ENCODE data around the gene STK32C. TPM values are rescaled to one million over a fixed set of nuclear protein-coding genes. Genes with fewer than 3 reads are reported as not detected.

STK32C gene
- total and polyA plus RNA-seq, 2 of the 4 experiments (the other 2 are of a cell fraction) = 5.0 to 8.3 TPM

DNA sequence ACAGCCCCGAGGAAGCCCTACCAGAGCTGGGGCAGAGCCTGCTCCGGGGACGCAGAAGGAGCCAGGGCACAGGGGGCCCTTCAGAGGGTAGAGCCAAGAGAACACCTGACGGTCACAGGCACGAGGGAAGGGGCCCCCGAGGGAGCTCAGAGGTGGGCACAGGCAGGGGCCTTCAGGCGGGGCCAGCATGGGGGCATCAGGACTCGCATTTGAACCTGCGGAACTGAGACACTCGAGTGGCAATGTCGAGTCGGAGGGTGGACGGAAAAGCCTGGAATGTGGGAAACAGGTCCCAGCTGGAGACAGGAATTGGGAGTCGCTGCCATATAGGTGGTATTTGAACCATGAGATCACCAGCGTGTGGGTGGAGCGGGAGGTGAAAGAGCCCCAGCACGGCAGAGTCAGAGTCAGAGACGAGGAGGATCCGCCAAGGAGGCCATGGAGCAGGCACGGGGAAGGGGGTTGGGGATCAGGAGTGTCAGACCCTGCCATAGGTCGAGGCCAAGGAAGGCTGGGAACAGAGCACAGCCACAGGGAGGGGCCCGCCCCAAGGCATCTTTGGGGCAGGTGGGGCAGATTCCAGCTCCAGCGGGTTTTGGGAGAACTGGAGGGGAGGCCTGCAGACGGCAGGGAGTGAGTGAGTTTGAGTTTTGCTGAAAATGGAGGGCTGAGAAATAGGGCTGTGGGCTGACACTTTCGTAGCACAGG lies 13.8 kb downstream of the STK32C start:
- H2BK5ac ChIP-seq (ENCODE audit: low read depth, low read length, poor library complexity, severe bottlenecking) = no peak overlapping the region
- no peak overlapping the region for H4K5ac ChIP-seq (ENCODE audit: low read depth, low read length)
- ChIA-PET POLR2A (ENCODE audit: unreplicated experiment) (no interaction called here), CTCF (no interaction called here)
- H4K20me1 ChIP-seq (ENCODE audit: insufficient read depth, low read length) = no peaks in the 10 kb centered on the region
- no peaks in the 10 kb centered on the region for H3K79me1 ChIP-seq (ENCODE audit: low read depth in 1 of 2, low read length in 2 of 2)
- dilution Hi-C loops (cut with HindIII; ENCODE audit: low sequenced_read_pairs, unreplicated experiment) = no loop called here
- in situ Hi-C loops (cut with MboI; ENCODE audit: low sequenced_read_pairs) = no loop called here
- no peak overlapping the region for H2AK9ac ChIP-seq (replicated peaks; ENCODE audit: low read depth, low read length, poor library complexity)
- H3K4me1 ChIP-seq (ENCODE audit: control insufficient read depth, insufficient read depth, low read length) = no peaks in the 10 kb centered on the region
- TF ChIP-seq POLR2A (IDR thresholded peaks at IDR 0.05; ENCODE audit: low read depth, low read length) (no peak), MXI1 (IDR thresholded peaks at IDR 0.05; ENCODE audit: borderline replicate concordance, low read depth, low read length) (no peak), RFX5 (IDR thresholded peaks at IDR 0.05; ENCODE audit: low read depth, low read length) (no peak), NFE2L2 (IDR thresholded peaks at IDR 0.05; ENCODE audit: low read depth, low read length) (no peak), RAD21 (IDR thresholded peaks at IDR 0.05; ENCODE audit: low read length) (no peak), RCOR1 (IDR thresholded peaks at IDR 0.05; ENCODE audit: insufficient replicate concordance, low read length) (no peak)
- TF ChIP-seq, protein P1, sequence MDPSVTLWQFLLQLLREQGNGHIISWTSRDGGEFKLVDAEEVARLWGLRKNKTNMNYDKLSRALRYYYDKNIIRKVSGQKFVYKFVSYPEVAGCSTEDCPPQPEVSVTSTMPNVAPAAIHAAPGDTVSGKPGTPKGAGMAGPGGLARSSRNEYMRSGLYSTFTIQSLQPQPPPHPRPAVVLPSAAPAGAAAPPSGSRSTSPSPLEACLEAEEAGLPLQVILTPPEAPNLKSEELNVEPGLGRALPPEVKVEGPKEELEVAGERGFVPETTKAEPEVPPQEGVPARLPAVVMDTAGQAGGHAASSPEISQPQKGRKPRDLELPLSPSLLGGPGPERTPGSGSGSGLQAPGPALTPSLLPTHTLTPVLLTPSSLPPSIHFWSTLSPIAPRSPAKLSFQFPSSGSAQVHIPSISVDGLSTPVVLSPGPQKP (IDR thresholded peaks at IDR 0.05; ENCODE audit: borderline replicate concordance, low read depth, low read length) = no peak
- TF ChIP-seq, protein P2, sequence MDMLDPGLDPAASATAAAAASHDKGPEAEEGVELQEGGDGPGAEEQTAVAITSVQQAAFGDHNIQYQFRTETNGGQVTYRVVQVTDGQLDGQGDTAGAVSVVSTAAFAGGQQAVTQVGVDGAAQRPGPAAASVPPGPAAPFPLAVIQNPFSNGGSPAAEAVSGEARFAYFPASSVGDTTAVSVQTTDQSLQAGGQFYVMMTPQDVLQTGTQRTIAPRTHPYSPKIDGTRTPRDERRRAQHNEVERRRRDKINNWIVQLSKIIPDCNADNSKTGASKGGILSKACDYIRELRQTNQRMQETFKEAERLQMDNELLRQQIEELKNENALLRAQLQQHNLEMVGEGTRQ (IDR thresholded peaks at IDR 0.05; ENCODE audit: low read depth, low read length) = no peak
- TF ChIP-seq, protein P3, sequence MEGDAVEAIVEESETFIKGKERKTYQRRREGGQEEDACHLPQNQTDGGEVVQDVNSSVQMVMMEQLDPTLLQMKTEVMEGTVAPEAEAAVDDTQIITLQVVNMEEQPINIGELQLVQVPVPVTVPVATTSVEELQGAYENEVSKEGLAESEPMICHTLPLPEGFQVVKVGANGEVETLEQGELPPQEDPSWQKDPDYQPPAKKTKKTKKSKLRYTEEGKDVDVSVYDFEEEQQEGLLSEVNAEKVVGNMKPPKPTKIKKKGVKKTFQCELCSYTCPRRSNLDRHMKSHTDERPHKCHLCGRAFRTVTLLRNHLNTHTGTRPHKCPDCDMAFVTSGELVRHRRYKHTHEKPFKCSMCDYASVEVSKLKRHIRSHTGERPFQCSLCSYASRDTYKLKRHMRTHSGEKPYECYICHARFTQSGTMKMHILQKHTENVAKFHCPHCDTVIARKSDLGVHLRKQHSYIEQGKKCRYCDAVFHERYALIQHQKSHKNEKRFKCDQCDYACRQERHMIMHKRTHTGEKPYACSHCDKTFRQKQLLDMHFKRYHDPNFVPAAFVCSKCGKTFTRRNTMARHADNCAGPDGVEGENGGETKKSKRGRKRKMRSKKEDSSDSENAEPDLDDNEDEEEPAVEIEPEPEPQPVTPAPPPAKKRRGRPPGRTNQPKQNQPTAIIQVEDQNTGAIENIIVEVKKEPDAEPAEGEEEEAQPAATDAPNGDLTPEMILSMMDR (conservative IDR thresholded peaks at IDR 0.05; ENCODE audit: low read depth, low read length) = no peak
- no peak overlapping the region for H3K27ac ChIP-seq (ENCODE audit: insufficient read depth, low read length)
- no peak overlapping the region for H3K4ac ChIP-seq (ENCODE audit: low read depth, low read length)
- intact Hi-C loops (cut with micrococcal nuclease) = no loop called here
- ATAC-seq (ENCODE audit: low read depth) = no peak
- no peak for DNase-seq
- no peak overlapping the region for H4K91ac ChIP-seq (ENCODE audit: insufficient read depth, low read depth, low read length)
- H2BK20ac ChIP-seq (ENCODE audit: low read depth, low read length) = no peak overlapping the region
- no peak overlapping the region for H3K9ac ChIP-seq (ENCODE audit: low read depth, low read length)
- no peak overlapping the region for H3K56ac ChIP-seq (ENCODE audit: extremely low read depth, insufficient read depth, low read length)
- H2AK5ac ChIP-seq (ENCODE audit: low read depth, low read length) = no peak overlapping the region
- no peak overlapping the region for H3K14ac ChIP-seq (replicated peaks; ENCODE audit: low read depth, low read length)
- no peak overlapping the region for H4K8ac ChIP-seq (ENCODE audit: low read depth in 2 of 2, low read length in 2 of 2)
- H2BK120ac ChIP-seq (ENCODE audit: low read depth, low read length) = no peak overlapping the region
- H3K9me1 ChIP-seq (ENCODE audit: insufficient read depth, low read length) = no peaks in the 10 kb centered on the region
- no peak overlapping the region for H3K18ac ChIP-seq (ENCODE audit: low read depth, low read length)
- 76% methylated on average over 14 of the region's 25 CpGs; no CpG with 5 or more reads in 1 of the 2 experiments for WGBS, 2 experiments (ENCODE audit: extremely low coverage in 2 of 2, insufficient read length in 1 of 2)
- no peak overlapping the region for H2AFZ ChIP-seq (replicated peaks; ENCODE audit: low read length, poor library complexity)
- no peaks in the 10 kb centered on the region for H3K9me3 ChIP-seq (ENCODE audit: control insufficient read depth, insufficient read depth, low read length)
- H3K23ac ChIP-seq (ENCODE audit: low read depth, low read length) = no peak overlapping the region
- no peaks in the 10 kb centered on the region for H3K36me3 ChIP-seq (ENCODE audit: control insufficient read depth, insufficient read depth, low read length)
- no peak overlapping the region for H3K4me3 ChIP-seq (ENCODE audit: insufficient read depth, low read depth, low read length)
- no peak overlapping the region for H2BK15ac ChIP-seq (ENCODE audit: low read depth, low read length)
- no TSS peak for BruUV-seq (replicated peaks)
- no peak overlapping the region for H3K4me2 ChIP-seq (ENCODE audit: low read depth, low read length)
- peaks cover 8% of the 10 kb centered on the region; the same call in 1 of the 2 replicates for H3K27me3 ChIP-seq (ENCODE audit: control insufficient read depth, insufficient read depth, low read length)
